ENCODE results near the gene PELI2. TPM values are rescaled to one million over a fixed set of nuclear protein-coding genes. Genes with fewer than 3 reads are reported as not detected.

PELI2 gene
- total RNA-seq, 2 donors from 2014 or later, result 22.2 to 28.3 TPM

- H3K27ac ChIP-seq, result no peak overlapping the region
Measured at GRCh38 chr14:56299306-56299984, 181.2 kb downstream of the PELI2 start.

DNA sequence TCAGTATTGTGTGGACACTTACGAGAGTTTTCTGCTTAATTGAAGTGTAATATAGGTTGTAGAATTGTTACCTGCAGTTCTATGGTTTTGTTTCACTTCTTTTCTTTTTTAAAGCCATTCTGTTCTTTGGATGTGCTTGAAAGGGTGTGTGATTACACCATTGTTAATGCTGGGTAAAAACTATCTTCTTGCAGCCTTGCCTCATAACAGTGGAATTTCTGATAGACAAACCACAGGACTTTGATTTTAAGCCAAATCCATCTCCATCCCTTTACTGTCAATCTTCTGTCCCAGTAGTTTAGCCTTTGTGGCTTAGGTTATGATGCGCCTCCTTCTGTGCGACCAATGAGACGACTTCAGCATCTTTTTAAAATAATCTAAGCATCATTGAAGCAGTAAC, 182.3 kb downstream of the PELI2 start:
- Histone ChIP-seq H3K27ac (no peak overlapping the region), H3K4me1 (ENCODE audit: control insufficient read depth in 1 of 2, low read depth in 2 of 2) (no peaks in the 10 kb centered on the region), H3K36me3 (no peaks in the 10 kb centered on the region), H3K27me3 (replicated peaks; ENCODE audit: insufficient read depth) (no peaks in the 10 kb centered on the region), H3K9me3 (no peaks in the 10 kb centered on the region), H3K4me3 (no peak overlapping the region)
- no peak for DNase-seq (ENCODE audit: low spot score)
- no peak for ATAC-seq (ENCODE audit: insufficient number of reproducible peaks, low FRiP score, low read depth)
- TF ChIP-seq CTCF (IDR thresholded peaks at IDR 0.05), result no peak

More at GRCh38 chr14:56299306-56299984, 181.2 kb downstream of the PELI2 start:
- DNase-seq (ENCODE audit: low spot score) (no peak), ATAC-seq (ENCODE audit: insufficient number of reproducible peaks, low FRiP score, low read depth) (no peak)
- no peaks in the 10 kb centered on the region for H3K27me3 ChIP-seq (replicated peaks; ENCODE audit: insufficient read depth)
- no peak overlapping the region for H3K4me3 ChIP-seq
- no peaks in the 10 kb centered on the region for H3K4me1 ChIP-seq (ENCODE audit: control insufficient read depth in 1 of 2, low read depth in 2 of 2)
- H3K9me3 ChIP-seq, result no peaks in the 10 kb centered on the region
- TF ChIP-seq CTCF (IDR thresholded peaks at IDR 0.05), result no peak
- H3K36me3 ChIP-seq, result no peaks in the 10 kb centered on the region

GRCh38 chr14:56304456-56304855, 186.2 kb downstream of the PELI2 start:
- H3K4me3 ChIP-seq, result no peak overlapping the region
- no peak overlapping the region for H3K27ac ChIP-seq
- H3K4me1 ChIP-seq (ENCODE audit: control insufficient read depth in 1 of 2, low read depth in 2 of 2), result no peaks in the 10 kb centered on the region
- H3K36me3 ChIP-seq, result no peaks in the 10 kb centered on the region
- H3K27me3 ChIP-seq (replicated peaks; ENCODE audit: insufficient read depth), result no peaks in the 10 kb centered on the region
- no peaks in the 10 kb centered on the region for H3K9me3 ChIP-seq
- no peak for TF ChIP-seq CTCF (IDR thresholded peaks at IDR 0.05)
- ATAC-seq (ENCODE audit: insufficient number of reproducible peaks, low FRiP score, low read depth) (no peak), DNase-seq (ENCODE audit: low spot score) (no peak)

DNA sequence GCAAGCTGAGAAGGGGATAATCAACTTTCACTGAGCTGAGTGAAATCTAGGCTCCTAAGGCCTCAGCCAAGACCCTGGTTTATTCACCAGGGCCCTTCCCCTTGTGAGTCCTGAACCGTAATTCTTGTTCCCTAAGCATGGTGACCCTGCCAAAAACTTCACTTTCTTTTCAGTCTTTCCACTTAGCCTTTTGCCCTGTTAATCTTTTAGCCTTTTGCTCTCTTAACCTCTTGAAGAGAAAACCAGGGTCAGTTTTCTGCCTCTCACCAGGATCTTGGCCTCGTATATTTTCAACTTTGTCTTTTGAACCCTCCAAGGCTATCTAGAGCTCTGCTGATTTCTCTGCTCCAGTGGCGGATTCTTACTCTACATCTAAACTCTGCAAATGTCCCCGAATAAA, 191.0 kb downstream of the PELI2 start:
- H3K27ac ChIP-seq, result peak overlapping the region; percentile 43 to 63
- no peaks in the 10 kb centered on the region for H3K9me3 ChIP-seq
- no peak overlapping the region for H3K4me3 ChIP-seq
- peaks cover 17 to 30% of the 10 kb centered on the region in 2 donors for H3K4me1 ChIP-seq (ENCODE audit: control insufficient read depth in 1 of 2, low read depth in 2 of 2)
- no peaks in the 10 kb centered on the region for H3K36me3 ChIP-seq
- DNase-seq (ENCODE audit: low spot score), result no peak
- TF ChIP-seq CTCF (IDR thresholded peaks at IDR 0.05), result no peak
- ATAC-seq (ENCODE audit: insufficient number of reproducible peaks, low FRiP score, low read depth), result no peak
- H3K27me3 ChIP-seq (replicated peaks; ENCODE audit: insufficient read depth), result no peaks in the 10 kb centered on the region

DNA sequence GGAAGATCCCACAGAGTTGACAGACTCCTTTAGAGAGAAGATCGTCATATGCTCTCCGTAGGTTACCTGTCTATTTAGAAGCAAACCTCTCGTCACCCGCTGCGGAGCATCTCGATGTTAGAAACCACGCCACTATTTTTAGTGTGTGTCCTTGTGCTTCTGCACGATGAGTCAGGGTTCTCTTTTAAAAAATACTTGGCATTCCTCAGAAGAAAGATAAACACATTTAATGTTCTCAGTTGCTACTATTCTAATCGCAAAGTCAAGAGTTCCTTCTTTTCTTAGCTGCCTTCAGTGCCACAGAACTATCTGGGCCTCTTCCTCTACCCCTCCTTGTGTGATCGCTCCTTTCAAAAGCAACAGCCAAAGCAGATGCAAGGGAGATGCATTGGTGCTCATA, 192.4 kb downstream of the PELI2 start:
- Histone ChIP-seq H3K27me3 (replicated peaks; ENCODE audit: insufficient read depth) (no peaks in the 10 kb centered on the region), H3K9me3 (no peaks in the 10 kb centered on the region), H3K4me1 (ENCODE audit: control insufficient read depth in 1 of 2, low read depth in 2 of 2) (peaks cover 17 to 33% of the 10 kb centered on the region in 2 donors), H3K27ac (peak overlapping the region; percentile 29 to 63), H3K36me3 (no peaks in the 10 kb centered on the region), H3K4me3 (peak overlapping the region; percentile 45)
- ATAC-seq (ENCODE audit: insufficient number of reproducible peaks, low FRiP score, low read depth) (peak; percentile 28), DNase-seq (ENCODE audit: low spot score) (no peak)
- TF ChIP-seq CTCF (IDR thresholded peaks at IDR 0.05), result no peak

Data from thoracic aorta (tissue), 2 donors.